HG03159 (cell line): ENCODE results near the gene SVOP.
A peak's percentile ranks its signal among the peaks of the same experiment; 100 is the strongest.

Experiments used
- ATAC-seq: cut with Tn5 transposase; IDR thresholded peaks from one replicate; pipeline ENCODE4 v1.9.1; 2021; ENCODE audit warnings: mild to moderate bottlenecking, moderate library complexity; ENCODE audit not compliant: unreplicated experiment

The SVOP gene

DNA sequence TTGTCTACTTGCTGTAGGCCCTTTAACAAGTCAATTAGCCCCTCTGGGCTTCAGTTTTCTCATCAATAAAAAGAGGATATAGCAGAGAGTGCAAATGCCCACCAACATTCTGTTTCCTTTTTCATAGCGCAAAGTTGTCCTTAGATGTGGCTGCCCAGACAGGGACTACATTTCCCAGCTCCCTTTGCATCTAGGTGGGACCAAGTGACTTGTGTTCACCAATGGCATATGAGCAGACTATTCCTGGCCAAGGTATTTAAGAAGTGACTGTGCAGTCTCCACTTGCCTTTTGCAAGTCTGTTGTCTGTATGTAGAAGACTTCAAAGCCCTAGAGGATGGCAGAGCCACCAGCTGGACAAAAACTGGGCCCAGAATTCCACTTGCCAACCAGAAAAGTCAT lies 81.3 kb downstream of the SVOP start:
- ATAC-seq: peak; percentile 62

DNA sequence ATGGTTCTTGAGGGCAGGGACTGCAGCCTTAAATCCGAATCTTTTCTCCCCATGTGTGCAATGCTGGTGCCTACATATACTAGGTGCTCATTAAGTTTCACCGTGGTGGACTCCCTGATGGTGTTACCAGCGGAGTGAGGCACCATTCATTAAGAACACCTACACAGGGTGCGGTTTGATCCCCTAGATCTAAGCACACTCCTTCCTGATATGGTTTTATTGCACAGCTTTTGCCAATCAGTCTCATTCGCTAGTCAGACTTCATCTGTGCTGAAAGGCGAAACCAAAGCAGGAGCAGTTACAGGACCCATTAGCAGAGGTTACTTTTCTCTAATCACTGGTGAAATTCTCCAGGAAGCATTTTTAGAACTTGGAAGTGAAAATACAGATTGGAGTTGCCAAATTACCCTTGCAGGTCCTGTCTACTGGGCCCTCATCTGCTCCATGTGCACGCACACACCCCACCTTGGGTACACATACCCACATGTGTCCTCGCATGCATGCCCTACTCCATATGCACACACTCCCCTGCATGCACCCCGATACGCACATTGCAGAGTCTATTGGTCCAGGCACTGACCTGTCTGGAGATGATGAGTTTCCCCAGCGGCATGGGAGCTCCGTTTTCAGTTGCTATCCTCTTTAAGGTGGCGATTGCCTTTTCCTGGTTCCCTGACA lies 82.5 kb downstream of the SVOP start:
- ATAC-seq: no peak

DNA sequence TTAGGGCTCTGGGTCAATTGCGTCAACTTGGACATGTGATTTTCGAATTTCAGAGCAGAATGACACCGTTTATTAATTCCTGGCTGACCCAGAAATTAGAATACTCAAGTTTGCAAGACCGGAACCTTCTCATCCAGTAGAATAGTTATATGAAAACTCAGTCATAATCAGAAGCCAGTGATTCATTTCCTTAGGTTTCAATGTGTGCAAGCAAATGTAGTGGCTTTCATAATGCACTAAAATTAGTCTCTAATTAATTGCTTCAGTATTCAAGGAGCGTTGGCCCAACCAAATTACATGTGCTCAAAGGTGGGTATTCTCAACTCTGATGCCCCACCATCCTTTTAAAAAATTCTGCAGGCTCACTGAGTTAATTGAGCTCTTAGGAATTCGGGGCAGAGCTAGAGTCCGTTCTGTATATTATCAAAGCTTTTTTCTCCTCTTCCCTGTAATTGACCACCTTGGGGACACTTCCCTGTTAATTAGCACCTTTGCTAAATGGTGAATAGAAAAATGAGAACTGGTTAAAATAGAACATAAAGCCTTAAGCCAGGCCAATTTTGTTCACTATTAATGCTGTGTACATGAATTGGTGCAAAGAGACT lies 85.6 kb downstream of the SVOP start:
- ATAC-seq: no peak

DNA sequence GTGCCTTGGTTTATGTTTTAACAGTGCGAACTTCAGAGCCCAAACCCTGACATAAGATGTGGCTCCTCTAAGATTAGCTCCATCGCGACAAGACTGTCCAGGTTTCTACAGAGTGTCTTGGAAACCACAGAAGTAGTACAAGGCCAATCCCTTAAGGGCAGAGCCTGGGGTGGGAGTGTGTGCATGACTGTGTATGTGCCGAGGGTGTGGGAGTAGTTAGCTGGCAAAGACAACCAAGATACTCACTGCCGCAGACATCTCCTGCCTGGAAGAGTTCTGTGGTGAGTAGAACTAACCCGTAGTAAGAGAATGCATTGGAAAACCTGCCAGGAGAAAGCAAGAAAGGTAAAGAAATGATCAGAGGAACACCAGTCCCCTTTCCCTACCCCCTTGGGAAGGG lies 86.9 kb downstream of the SVOP start:
- ATAC-seq: no peak

DNA sequence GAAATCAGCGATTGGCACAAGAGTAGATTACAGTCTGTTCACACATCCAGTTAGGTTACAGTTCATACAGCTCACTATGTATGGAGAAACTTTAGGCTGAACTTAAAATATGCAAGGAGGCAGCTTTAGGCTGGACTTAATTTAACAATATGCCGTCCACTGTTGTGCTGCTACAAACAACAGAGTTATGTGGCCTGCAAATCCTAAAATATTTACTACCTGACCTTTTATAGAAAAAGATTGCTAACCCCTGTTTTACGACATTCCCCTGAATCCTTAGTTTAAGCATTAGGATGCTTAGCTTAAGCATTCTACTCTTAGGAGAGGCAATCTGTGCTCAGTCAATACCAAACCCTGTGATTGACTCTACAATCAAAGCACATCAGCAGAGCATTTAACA lies 90.1 kb downstream of the SVOP start:
- ATAC-seq: no peak

DNA sequence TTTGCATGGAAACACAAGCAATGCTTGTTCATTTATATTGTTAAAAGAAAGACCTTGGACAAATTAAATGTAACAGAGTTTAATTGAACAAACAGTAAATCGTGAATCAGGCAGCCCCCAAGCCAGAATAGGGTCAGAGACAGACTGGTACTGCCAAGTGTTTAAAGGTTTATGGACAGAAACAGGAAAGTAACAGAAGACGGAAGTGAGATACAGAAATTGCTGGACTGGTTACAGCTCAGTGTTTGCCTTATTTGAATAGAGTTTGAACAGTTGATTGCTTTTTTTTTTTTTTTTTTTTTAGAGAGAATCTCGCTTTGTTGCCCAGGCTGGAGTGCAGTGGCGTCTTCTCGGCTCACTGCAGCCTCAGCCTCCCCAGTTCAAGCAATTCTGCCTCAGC lies 90.7 kb downstream of the SVOP start:
- ATAC-seq: peak; percentile 63

DNA sequence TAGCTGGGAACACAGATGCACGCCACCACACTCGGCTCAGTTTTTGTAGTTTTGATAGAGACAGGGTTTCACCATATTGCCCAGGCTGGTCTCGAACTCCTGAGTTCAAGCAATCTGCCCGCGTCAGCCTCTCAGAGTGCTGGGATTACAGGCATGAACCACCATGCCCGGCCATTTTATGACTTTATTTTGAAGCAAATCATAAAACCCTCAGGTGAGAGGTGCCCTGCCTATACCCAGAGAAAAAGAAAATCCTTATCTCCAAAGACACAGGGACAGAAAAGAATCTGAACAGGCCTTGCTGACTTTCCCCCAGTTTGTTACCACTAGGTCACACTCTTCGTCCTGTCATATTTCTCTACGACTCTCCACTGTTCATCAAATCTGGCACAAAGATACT lies 92.2 kb downstream of the SVOP start:
- no peak for ATAC-seq

DNA sequence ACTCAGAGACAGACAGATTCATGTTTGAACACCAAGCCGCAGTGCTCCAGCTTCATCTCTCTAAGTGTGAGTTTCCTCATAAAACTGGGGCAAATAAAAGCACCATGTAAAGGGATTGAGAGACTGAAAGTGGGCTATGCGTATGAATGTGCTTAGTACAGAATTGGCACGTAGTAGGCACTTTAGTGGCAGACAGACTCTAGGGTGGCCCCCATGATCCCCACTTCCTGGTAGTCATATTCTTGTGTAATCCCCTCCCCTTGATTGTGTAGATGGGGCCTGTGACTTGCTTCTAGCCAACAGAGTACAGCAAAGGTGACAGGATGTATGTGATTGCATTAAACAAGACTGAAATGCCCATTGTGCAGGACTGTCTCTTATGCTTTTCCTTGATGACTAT lies 98.0 kb downstream of the SVOP start:
- no peak for ATAC-seq

DNA sequence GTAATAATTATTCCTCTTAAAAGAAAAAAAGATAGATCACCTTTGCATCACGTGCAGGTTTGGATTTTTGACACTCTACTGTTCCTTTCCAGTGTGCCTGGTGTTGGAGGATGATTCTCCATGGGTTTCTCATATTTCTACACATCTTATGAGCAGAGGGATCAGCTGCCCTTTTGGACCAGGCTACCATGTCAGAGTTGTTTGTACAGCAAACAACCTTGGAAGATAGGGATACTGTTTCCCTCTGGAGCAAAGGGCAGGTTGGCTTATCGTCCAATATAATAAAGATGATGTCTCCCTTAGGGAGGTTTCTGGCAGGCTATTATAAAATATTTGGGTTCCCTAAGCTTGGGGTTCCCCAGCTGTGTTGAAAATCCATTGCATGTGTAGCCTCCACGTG lies 98.9 kb downstream of the SVOP start:
- no peak for ATAC-seq

DNA sequence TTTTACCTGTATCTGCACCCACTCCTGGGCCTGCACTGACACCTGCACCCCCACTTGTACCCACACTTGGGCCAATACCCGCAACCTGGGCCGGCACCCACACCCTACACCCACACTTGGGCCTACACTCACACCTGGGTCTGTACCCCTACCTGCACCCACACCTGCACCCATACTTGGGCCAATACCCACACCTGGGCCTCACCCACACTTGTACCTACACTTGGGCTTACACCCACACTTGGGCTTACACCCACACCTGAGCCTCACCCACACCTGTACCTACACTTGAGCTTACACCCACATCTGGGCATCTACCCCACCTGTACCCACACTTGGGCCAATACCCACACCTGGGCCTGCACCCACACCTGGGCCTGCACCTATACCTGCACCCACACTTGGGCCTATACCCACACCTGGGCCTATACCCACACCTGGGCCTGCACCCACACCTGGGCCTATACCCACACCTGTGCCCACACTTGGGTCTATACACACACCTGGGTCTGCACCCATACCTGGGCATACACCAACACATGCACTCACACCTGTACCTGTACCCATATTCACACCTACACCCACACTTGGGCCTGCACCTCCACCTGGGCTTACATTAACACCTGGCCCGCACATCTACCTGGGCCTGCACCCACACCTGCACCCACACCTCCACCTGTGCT lies 101.8 kb downstream of the SVOP start:
- ATAC-seq: no peak

DNA sequence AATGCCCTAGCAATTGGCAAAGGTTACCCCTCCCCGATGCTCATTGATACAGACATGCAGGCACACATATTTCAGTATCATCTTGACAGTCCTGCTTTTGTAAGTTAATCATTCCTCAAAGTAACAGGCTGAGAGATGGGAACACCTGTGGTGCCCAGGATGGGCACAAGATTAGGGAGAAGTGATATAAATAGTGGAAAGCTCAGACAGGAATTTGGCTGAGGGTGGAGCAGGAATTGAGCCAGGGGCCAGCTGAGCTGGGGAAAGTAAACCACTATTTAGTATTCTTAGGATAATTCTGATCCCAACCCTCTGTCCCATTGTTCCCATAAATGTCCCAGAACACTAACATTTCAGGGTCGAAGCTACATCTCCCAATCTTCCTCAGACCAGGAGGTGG lies 102.7 kb downstream of the SVOP start:
- no peak for ATAC-seq

DNA sequence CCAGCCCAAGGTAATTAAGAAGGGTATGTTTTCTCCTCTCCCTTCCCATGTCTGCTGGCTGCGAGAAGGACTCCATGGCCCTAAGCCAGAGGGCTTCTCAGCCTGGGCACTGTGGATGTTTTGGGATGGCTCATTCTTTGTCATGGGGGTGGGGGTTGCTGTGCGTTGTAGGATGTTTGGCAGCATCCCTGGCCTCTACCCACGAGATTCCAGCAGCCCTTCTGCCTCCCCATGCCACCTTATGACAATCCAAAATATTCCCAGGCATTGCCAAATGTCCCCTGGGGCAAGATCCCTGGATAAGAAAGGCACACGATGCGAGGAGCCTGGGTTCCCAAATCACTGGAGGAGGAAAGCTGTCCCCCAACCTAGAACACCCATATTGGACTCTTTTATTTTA lies 104.5 kb downstream of the SVOP start:
- ATAC-seq: no peak

DNA sequence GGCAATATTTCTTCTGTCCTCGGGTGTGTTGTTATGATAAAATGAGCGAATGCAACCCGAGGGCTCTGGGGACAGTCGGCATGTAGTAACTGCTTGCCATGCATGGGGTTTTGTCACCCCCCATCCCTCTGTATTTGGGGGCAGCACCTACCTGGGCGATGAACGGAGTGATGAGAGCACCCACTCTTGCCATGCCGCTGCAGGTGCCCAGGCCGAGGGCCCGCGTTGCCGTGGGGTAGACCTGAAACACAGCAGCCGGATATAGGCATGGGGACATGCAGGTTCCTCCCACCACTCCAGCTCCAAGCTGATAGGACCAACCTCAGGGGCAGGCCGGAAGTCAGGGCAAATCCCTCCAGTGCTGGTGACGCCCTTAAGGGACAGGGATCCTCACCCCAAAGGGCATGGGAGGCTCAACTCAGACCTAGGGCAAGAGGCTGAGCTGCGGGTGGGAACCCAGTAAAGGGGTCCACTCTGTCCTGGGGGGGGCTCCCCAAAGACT lies 105.2 kb downstream of the SVOP start:
- ATAC-seq: no peak

DNA sequence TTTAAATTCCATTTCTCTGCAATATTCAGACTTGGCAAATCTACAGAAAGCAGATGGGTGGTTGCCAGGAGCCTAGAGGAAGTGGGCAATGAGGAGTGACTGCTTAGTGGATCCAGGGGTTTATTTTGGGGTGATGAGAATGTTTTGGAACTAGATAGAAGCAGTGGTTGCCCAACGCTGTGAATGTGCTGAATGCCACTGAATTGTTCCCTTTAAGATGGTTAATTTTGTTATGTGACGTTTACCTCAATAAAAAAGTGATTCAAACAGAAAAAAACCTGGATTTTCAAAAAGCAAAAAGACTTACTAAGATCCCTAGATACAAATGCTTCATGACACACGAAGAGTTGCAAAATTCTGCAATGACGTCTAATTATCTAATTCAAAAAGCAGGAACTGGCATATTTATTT lies 106.7 kb downstream of the SVOP start:
- no peak for ATAC-seq

DNA sequence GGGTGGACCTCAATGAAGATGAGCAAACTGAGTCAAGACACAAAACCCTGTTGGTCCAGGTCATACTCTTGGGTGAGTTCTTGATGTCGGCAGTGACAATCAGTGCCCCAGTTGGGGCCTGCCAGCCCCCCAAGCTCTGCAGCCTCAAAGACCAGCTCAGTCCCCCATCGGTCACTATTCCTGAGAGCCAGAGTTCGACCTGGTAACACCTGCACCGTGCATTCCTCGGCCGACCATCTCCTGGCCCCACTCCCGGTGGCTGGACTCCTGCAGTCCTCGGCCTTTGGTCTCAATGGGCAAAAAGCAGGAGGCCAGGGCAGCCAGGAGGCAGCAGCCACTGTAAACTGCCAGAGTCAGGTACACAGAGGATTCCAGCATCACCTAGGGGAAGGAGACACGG lies 108.5 kb downstream of the SVOP start:
- no peak for ATAC-seq

DNA sequence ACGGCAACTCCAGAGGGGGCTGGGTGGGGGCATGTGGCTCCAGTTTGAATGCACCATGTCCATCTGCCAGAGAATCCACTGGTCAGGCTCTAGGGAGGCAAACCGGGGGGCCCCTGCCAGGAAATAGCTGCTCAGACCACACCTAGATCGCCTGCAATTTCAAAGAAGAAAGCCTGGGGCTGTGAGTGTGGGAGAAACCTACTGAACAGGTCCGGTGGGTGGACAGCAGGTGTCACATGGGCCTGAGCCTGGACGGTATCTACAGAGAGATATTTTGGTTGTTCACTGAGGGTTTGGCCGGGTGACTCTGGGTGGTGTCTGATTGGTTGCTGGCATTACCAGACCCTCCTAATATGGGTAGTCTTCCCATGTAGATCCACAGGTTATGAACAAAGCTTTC lies 109.0 kb downstream of the SVOP start:
- no peak for ATAC-seq

DNA sequence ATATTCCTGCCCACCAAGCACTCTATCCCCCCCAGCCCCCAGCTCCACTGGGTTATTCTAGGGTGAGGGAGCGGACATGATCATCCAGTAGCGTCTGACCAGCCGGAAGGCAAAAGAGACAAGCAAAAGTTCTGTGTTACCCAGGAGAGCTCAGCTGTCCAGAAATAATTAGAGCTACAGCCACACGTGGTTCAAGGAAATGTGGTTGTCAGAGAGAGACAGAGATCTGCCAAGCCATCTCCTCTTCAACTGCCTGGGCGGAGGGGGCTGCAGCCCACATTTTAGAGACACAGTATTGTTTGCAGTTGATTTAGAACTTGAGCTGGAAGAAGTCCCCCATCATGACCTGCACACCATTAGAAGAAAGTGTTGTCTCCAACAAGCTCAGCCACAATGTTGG lies 110.5 kb downstream of the SVOP start:
- no peak for ATAC-seq

DNA sequence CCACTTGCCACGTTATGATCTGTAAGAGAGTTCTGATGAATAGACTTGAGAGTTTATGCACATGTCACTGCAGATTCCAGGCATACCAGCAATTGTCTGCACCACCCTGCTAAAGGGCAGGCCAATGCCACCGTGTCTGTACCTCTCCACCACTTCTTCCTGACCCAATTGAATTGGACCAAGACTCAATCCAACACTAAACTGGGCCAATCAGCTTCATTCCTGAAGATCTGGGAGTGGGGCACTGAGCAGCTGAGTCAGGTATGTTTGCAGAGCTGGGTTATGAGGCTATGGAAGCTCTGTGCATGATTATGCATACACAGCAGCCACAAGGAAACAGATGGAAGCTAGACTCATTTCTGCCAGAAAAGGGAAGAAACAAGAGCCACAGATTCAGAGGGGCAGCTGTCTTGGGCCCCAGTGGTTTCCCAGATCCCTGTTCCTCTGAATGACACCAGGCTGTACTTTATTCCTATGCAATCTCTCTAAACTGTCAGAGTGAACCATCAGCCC lies 113.0 kb downstream of the SVOP start:
- no peak for ATAC-seq

DNA sequence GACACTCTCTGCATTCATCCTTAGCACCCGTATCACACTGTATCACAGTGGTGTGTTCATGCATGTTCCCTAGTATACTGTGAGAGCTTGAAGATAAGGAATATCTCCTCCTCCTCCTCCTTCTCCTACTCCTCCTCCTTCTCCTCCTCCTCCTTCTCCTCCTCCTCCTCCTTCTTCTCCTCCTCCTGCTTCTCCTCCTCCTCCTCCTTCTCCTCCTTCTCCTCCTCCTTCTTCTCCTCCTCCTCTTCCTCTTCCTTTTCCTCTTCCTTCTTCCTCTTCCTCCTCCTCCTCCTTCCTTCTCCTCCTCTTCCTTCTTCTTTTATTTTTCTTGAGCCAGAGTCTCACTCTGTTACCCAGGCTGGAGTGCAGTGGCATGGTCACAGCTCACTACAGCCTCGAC lies 113.9 kb downstream of the SVOP start:
- no peak for ATAC-seq

DNA sequence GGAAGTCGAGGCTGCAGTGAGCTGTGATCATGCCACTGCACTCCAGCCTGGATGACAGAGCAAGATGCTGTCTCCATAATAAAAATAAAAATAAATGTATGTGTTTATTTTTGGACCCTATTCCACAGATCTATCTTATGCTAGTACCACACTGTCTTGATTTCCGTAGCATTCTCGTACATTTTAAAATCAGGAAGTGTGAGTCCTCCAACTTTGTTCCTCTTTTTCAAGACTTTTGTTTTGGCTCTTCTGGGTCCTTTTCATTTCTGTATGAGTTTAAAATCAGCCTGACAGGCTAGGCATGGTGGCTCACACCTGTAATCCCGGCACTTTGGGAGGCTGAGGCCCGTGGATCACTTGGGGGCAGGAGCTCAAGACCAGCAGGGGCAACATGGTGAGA lies 115.1 kb downstream of the SVOP start:
- no peak for ATAC-seq

DNA sequence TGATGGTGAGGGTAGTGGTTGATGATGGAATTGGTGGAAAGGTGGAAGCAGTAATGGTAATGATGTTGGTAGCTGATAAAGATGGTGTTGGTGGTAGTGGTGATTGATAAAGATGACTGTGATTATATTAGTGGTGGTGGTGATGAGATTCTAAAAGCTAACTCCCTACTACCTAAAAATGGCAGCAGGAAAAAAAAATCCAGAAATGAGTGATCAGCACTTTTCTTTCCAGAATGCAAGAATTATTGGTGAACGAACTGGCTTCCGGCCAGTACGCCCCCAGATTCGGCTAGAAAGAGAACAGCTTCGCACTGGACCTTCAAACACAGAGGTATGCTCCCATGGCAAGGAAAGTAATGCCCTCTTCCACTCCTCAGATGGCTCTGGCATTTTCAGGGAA lies 121.7 kb downstream of the SVOP start:
- ATAC-seq: no peak

DNA sequence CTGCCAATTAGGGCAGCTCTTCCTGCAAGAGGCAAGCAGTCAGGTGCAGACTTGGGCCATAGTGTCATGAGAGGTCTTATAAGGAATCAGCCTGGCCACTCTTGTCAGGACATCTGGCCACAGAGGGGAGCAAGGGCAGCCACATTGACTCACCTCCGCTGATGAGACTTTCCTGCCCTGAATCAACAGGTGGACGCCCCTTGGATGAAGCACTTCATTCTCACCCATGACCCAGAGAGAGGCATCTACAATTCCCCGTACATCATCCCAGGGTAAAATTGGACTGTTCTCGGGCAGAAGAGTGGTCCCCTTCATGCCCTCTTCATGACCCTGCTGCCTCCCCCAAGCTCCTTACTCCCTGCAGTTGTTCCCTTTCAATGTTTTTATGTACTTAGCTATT lies 124.1 kb downstream of the SVOP start:
- no peak for ATAC-seq
